ENCODE measurements around the gene TMOD3.

TMOD3 gene

DNA sequence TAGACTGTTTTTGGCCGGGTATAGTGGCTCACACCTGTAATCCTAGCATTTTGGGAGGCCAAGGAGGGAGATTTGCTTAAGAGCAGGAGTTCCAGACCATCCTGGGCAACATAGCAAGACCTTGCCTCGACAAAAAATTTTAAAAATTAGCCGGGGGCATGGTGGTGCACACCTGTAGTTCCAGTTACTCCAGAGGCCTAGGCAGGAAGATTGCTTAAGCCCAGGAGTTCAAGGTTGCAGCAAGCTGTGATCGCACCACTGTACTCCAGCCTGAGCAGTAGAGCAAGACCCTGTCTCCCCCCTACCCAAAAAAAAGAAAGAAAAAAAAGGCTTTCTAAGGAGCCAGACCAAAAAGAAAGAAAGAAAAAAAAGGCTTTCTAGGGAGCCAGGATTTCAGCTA lies 36.7 kb downstream of the TMOD3 start:
- Histone ChIP-seq H3K4me3 (ENCODE audit: low read depth, low read length) (no peak overlapping the region), H3K27ac (ENCODE audit: extremely low read depth, low read depth, low read length) (no peak overlapping the region), H3K4me1 (ENCODE audit: control insufficient read depth, insufficient read depth, low read length) (no peaks in the 10 kb centered on the region), H3K9me3 (ENCODE audit: control insufficient read depth, insufficient read depth, low read depth, low read length) (no peaks in the 10 kb centered on the region), H3K36me3 (ENCODE audit: control insufficient read depth in 2 of 2, insufficient read depth in 1 of 2, low read length in 2 of 2) (peaks cover 12 to 23% of the 10 kb centered on the region in 2 experiments)
- TF ChIP-seq ZNF488 (tag by site-specific recombination; IDR thresholded peaks at IDR 0.05), result no peak
- TF ChIP-seq ZNF791 (tag by site-specific recombination; IDR thresholded peaks at IDR 0.05), result no peak
- no peak for TF ChIP-seq ZFP69B (tag by site-specific recombination; IDR thresholded peaks at IDR 0.05)
- TF ChIP-seq YY2 (tag by site-specific recombination; IDR thresholded peaks at IDR 0.05), result no peak
- no peak for TF ChIP-seq YY1 (tag by site-specific recombination; IDR thresholded peaks at IDR 0.05)
- TF ChIP-seq, protein P1, sequence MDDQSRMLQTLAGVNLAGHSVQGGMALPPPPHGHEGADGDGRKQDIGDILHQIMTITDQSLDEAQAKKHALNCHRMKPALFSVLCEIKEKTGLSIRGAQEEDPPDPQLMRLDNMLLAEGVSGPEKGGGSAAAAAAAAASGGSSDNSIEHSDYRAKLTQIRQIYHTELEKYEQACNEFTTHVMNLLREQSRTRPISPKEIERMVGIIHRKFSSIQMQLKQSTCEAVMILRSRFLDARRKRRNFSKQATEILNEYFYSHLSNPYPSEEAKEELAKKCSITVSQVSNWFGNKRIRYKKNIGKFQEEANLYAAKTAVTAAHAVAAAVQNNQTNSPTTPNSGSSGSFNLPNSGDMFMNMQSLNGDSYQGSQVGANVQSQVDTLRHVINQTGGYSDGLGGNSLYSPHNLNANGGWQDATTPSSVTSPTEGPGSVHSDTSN (CRISPR knock-in tag; IDR thresholded peaks at IDR 0.05), result no peak
- no peak for TF ChIP-seq WT1 (tag by site-specific recombination; IDR thresholded peaks at IDR 0.05)
- TF ChIP-seq ZNF114 (tag by site-specific recombination; IDR thresholded peaks at IDR 0.05), result no peak
- TF ChIP-seq, protein P2, sequence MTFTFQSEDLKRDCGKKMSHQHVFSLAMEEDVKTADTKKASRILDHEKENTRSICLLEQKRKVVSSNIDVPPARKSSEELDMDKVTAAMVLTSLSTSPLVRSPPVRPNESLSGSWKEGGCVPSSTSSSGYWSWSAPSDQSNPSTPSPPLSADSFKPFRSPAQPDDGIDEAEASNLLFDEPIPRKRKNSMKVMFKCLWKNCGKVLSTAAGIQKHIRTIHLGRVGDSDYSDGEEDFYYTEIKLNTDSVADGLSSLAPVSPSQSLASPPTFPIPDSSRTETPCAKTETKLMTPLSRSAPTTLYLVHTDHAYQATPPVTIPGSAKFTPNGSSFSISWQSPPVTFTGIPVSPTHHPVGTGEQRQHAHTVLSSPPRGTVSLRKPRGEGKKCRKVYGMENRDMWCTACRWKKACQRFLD (tag by site-specific recombination; IDR thresholded peaks at IDR 0.05), result no peak
- no peak for TF ChIP-seq ZNF701 (tag by site-specific recombination; IDR thresholded peaks at IDR 0.05)
- no peak for TF ChIP-seq SCRT1 (tag by site-specific recombination; IDR thresholded peaks at IDR 0.05; ENCODE audit: borderline replicate concordance)
- TF ChIP-seq ZNF530 (tag by site-specific recombination; IDR thresholded peaks at IDR 0.05; ENCODE audit: low read depth), result no peak
- ChIA-PET CTCF (interaction anchor here (1.2 kb wide), 1 partner anchor 10 kb away, joined by 4 read pairs; no protein-coding TSS in a partner anchor), POLR2A (interaction anchor here (0.6 kb wide), 1 partner anchor 11 kb away, joined by 5 read pairs; no protein-coding TSS in a partner anchor)

GRCh38 chr15:51866751-51867150 lies 37.3 kb downstream of the TMOD3 start:
- ChIA-PET CTCF (interaction anchor here (1.4 kb wide), 1 partner anchor 22 kb away, joined by 4 read pairs; no protein-coding TSS in a partner anchor), POLR2A (interaction anchor here (0.6 kb wide), 1 partner anchor 11 kb away, joined by 5 read pairs; no protein-coding TSS in a partner anchor)
- TF ChIP-seq ZFP41 (tag by site-specific recombination; IDR thresholded peaks at IDR 0.05; ENCODE audit: borderline replicate concordance) (no peak), HOXD13 (CRISPR knock-in tag; IDR thresholded peaks at IDR 0.05; ENCODE audit: borderline replicate concordance) (no peak), HOXC10 (CRISPR knock-in tag; IDR thresholded peaks at IDR 0.05) (no peak), ZNF677 (tag by site-specific recombination; IDR thresholded peaks at IDR 0.05) (no peak), ZNF174 (tag by site-specific recombination; IDR thresholded peaks at IDR 0.05) (no peak), ZNF324 (tag by site-specific recombination; IDR thresholded peaks at IDR 0.05) (no peak), ZNF423 (tag by site-specific recombination; IDR thresholded peaks at IDR 0.05) (no peak), GLI4 (tag by site-specific recombination; IDR thresholded peaks at IDR 0.05) (no peak), ZNF292 (tag by site-specific recombination; IDR thresholded peaks at IDR 0.05; ENCODE audit: borderline replicate concordance, low read depth) (no peak), ZBTB7A (tag by site-specific recombination; IDR thresholded peaks at IDR 0.05; ENCODE audit: low read depth) (no peak), BCL11A (tag by site-specific recombination; IDR thresholded peaks at IDR 0.05; ENCODE audit: low read depth) (no peak)
- TF ChIP-seq, protein P1 (CRISPR knock-in tag; IDR thresholded peaks at IDR 0.05), result no peak
- peaks cover 12 to 23% of the 10 kb centered on the region in 2 experiments for H3K36me3 ChIP-seq (ENCODE audit: control insufficient read depth in 2 of 2, insufficient read depth in 1 of 2, low read length in 2 of 2)
- H3K4me3 ChIP-seq (ENCODE audit: low read depth, low read length), result no peak overlapping the region
- no peaks in the 10 kb centered on the region for H3K4me1 ChIP-seq (ENCODE audit: control insufficient read depth, insufficient read depth, low read length)
- no peak overlapping the region for H3K27ac ChIP-seq (ENCODE audit: extremely low read depth, low read depth, low read length)
- no peaks in the 10 kb centered on the region for H3K9me3 ChIP-seq (ENCODE audit: control insufficient read depth, insufficient read depth, low read depth, low read length)

Measured in HEK293 (cell line).